Measurements from ENCODE around the gene NAALAD2. TPM values are rescaled to one million over a fixed set of nuclear protein-coding genes. Genes with fewer than 3 reads are reported as not detected.
A peak's percentile ranks its signal among the peaks of the same experiment; 100 is the strongest.

The NAALAD2 gene
- total and polyA plus RNA-seq, 7 donors: 0.20 to 1.4 (median 0.39) TPM

DNA sequence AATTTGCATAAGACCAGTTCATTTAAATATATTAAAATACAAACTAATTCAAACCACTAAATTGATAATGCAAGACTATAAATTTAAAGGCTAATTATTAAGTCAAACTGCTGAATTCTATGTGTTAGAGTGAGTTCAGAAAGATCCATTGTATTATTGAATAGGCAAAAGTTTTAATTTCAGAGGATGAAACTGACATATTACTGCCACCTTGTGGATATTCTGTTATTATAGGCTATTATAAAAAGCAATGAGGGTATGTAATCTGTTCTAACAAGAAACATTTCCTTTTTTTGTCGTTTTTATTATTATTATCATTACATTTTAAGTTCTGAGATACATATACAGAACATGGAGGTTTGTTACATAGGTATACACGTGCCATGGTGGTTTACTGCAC lies 20.9 kb upstream of the NAALAD2 start:
- intact Hi-C loops (cut with DNase I): no loop called here
- ATAC-seq (no peak), DNase-seq (no peak)
- TF ChIP-seq, protein P1, sequence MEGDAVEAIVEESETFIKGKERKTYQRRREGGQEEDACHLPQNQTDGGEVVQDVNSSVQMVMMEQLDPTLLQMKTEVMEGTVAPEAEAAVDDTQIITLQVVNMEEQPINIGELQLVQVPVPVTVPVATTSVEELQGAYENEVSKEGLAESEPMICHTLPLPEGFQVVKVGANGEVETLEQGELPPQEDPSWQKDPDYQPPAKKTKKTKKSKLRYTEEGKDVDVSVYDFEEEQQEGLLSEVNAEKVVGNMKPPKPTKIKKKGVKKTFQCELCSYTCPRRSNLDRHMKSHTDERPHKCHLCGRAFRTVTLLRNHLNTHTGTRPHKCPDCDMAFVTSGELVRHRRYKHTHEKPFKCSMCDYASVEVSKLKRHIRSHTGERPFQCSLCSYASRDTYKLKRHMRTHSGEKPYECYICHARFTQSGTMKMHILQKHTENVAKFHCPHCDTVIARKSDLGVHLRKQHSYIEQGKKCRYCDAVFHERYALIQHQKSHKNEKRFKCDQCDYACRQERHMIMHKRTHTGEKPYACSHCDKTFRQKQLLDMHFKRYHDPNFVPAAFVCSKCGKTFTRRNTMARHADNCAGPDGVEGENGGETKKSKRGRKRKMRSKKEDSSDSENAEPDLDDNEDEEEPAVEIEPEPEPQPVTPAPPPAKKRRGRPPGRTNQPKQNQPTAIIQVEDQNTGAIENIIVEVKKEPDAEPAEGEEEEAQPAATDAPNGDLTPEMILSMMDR (IDR thresholded peaks at IDR 0.05): peak; percentile 26
- Histone ChIP-seq H3K4me1 (no peaks in the 10 kb centered on the region), H3K27me3 (ENCODE audit: insufficient read depth in 3 of 3, low read length in 2 of 3) (no peaks in the 10 kb centered on the region), H3K4me3 (no peak overlapping the region), H3K9me3 (no peaks in the 10 kb centered on the region), H3K27ac (no peak overlapping the region), H3K36me3 (ENCODE audit: insufficient read depth in 1 of 2, low read depth in 1 of 2) (no peaks in the 10 kb centered on the region)
- WGBS, 3 donors: 7 to 9% (median 8%) methylated on average over 2 of the region's 2 CpGs

GRCh38 chr11:90120191-90120590 lies 14.3 kb upstream of the NAALAD2 start:
- TF ChIP-seq, protein P1 (IDR thresholded peaks at IDR 0.05): no peak
- intact Hi-C loops (cut with DNase I): no loop called here
- Histone ChIP-seq H3K4me3 (no peak overlapping the region), H3K27ac (no peak overlapping the region), H3K4me1 (no peaks in the 10 kb centered on the region), H3K36me3 (ENCODE audit: insufficient read depth in 1 of 2, low read depth in 1 of 2) (no peaks in the 10 kb centered on the region), H3K9me3 (no peaks in the 10 kb centered on the region), H3K27me3 (ENCODE audit: insufficient read depth in 3 of 3, low read length in 2 of 3) (peaks cover 0 to 3% (median 0%) of the 10 kb centered on the region in 3 donors)
- DNase-seq: no peak
- ATAC-seq: no peak
- 91 to 96% (median 96%) methylated on average over 4 of the region's 4 CpGs for WGBS, 3 donors

DNA sequence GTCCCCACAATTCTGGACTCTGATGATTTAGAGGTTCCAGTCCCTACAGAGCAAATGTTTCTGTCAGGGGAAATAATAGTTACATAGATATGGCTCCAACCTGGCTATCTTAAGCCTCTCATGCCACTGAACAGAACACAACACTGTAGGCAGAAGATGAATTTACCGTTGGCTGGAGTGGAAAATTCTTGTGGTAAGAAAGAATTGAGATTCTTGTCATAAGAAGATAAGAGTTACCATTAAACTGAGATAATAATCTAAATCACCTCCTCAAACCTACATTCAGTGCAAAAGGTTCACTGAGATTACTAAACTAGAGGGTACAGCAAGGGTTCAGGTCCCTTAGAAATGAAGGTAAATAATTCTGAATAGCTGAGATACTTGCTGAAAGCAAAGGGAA lies 10.1 kb upstream of the NAALAD2 start:
- Histone ChIP-seq H3K9me3 (no peaks in the 10 kb centered on the region), H3K36me3 (ENCODE audit: insufficient read depth in 1 of 2, low read depth in 1 of 2) (no peaks in the 10 kb centered on the region), H3K27ac (no peak overlapping the region), H3K27me3 (ENCODE audit: insufficient read depth in 3 of 3, low read length in 2 of 3) (peaks cover 0 to 3% (median 0%) of the 10 kb centered on the region in 3 donors), H3K4me1 (no peaks in the 10 kb centered on the region), H3K4me3 (no peak overlapping the region)
- intact Hi-C loops (cut with DNase I): no loop called here
- DNase-seq: no peak
- TF ChIP-seq, protein P1 (IDR thresholded peaks at IDR 0.05): no peak
- ATAC-seq: no peak
- WGBS, 3 donors: 70 to 79% (median 77%) methylated on average over 1 of the region's 1 CpG

- Histone ChIP-seq H3K27me3 (ENCODE audit: insufficient read depth in 3 of 3, low read length in 2 of 3) (peaks cover 0 to 3% (median 0%) of the 10 kb centered on the region in 3 donors), H3K36me3 (ENCODE audit: insufficient read depth in 1 of 2, low read depth in 1 of 2) (no peaks in the 10 kb centered on the region), H3K9me3 (no peaks in the 10 kb centered on the region), H3K4me1 (no peaks in the 10 kb centered on the region), H3K27ac (no peak overlapping the region), H3K4me3 (no peak overlapping the region)
- TF ChIP-seq, protein P1 (IDR thresholded peaks at IDR 0.05): no peak
- DNase-seq (no peak), ATAC-seq (no peak)
- intact Hi-C loops (cut with DNase I): no loop called here
- 77 to 85% (median 80%) methylated on average over 3 of the region's 3 CpGs for WGBS, 3 donors
Measured at GRCh38 chr11:90124946-90125345, 9.5 kb upstream of the NAALAD2 start.

All from psoas muscle (tissue), 8 donors.